ENCODE measurements around the gene BIN1.

- TF ChIP-seq CTCF (conservative IDR thresholded peaks at IDR 0.05): no peak
- no peak for TF ChIP-seq EZH2 (IDR thresholded peaks at IDR 0.05; ENCODE audit: low read depth)
Measured at GRCh38 chr2:127079358-127079920, 27.5 kb downstream of the BIN1 start.

All from PC-9 (cell line).